NCI-H1436 (cell line): ENCODE data around the gene ANKRD17.
"Not testable (repeated sequence)": the region's sequence is repeated elsewhere in the genome, so short reads cannot be mapped to it uniquely, and the experiment has no call there.

Experiments used
- DNase-seq: peaks from one replicate; lab custom pipeline; 2025; lab: John Stamatoyannopoulos, UW

The ANKRD17 gene

GRCh38 chr4:73248416-73248815 lies 10.2 kb downstream of the ANKRD17 start:
- no peak for DNase-seq

GRCh38 chr4:73247100-73247499 lies 11.5 kb downstream of the ANKRD17 start:
- no peak for DNase-seq

DNA sequence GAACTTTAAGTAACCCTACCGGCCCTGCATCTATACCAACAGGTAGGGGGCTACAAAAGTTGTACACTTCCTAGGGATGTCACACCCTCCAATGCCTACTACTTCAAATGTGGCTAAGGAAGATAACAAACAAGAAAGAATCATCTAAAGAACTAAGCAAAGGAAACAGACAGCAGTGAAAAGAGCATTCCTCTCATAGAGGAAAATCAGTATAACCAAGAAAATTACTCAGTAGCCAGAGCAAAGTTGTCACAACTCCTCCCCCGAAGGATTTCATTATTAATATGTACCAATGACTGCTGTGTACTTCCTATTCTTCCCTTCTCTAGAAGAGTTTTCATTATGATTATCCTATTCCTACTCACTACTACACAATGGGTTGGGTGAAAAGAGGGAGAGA lies 12.6 kb downstream of the ANKRD17 start:
- no peak for DNase-seq

- no peak for DNase-seq
These were observed 13.5 kb downstream of the ANKRD17 start for GRCh38 chr4:73244945-73245601.

GRCh38 chr4:73237044-73237443 lies 21.6 kb downstream of the ANKRD17 start:
- DNase-seq, result no peak

DNA sequence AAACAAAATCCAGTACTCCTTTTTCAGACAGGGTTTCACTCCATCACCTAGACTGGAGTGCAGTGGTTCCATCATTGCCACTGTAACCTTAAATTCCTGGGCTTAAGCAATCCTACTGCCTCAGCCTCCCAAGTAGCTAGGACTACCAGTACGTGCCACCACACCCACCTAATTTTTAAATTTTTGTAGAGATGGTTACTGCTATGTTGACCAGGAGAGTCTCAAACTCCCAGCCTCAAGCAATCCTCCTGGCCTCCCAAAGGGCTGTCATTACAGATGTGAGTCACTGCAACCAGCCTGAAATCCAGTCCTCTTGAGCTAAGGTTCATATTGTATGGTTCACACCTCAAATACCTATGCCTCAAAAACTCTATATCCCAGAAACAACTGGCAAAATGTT lies 22.4 kb downstream of the ANKRD17 start:
- no peak for DNase-seq

DNA sequence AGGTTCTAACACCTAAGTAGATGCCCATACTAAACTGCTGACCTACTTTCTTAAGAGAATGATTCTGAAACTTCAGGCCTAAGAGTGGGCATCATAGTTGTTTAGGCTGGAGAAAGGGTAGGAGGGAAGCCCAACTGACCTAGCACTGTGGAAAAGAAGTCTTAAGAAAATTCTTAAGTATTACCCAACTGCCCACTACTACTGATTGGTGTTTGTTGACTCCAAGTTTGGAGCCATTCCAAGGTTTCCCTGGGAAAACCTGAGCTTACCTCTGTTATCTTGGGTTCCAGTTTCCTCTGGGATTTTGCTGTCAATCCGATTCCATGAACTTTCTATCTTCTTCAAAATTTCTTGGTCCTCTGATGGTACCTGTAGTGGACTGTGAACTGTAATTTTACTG lies 23.9 kb downstream of the ANKRD17 start:
- DNase-seq, result no peak

DNA sequence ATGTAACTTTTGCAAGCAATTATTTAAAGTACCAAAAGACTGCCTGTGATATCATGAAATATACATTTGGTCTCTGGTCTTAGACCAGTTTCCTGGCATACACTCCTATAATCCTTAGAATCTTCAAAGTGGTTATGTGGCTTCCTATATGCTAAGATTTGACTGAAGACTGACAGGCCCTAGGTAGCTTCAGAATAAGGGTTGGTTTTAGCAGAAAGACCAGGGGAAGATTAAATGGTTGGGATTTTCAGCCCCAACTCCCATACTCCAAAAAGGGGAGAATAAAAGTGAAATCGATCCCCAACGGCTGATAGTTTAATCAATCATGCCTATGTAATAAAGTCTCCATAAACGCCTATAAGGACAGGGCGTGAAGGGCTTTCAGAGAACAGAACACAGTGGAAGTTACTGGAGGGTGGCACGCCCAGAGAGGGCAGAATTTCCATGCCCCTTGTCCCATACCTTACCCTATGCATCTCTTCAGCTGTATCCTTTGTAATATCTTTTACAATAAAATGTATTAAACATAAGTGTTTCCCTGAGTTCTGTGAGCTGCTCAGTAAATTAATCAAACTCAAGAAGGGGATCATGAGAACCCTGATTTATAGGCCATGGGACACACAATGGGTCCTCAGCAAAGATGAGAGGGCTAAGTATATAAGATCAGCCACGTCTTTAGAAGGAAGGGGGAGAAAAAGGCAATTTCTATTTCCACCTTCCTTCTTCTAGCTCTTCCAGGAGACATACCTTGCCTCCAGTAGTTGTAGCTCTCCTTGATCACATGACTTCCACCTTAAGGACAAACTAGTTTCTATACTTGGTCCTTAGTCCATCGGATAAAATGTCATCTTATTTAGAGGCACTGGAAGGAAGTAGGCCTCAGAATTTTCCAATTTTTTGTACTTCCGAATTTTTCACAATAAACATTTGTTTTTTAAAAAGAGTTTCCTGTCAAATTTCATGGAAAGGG lies 26.8 kb downstream of the ANKRD17 start:
- DNase-seq, result no peak

DNA sequence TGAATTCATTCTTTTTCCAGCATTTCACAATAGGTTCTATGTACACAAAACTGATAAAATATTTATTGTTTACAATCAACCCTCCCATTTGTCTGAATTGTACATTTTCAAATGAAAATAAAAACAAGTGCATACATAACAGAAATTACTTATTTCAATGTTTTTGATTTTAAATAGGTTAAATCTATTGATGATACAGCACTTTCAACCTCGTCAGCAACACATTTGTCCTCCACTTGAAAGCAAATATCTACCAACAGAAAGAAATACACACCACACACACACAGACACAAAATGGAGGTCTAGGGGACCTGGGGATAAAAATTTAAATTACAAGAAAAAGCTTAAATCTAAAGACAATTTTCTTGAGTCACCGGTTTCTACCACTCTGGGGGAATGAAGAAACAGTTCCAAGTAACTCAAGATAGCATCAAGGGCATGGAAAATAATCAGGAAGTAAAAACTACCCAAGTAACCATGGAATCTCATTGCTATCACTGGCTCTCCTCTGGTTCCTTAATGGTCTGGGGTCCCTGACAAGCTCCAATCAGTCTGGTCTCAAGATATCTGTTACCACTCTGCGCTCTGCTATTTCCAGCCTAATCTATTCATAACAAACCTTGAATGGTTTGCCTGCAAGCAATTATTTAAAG lies 27.6 kb downstream of the ANKRD17 start:
- no peak for DNase-seq

DNA sequence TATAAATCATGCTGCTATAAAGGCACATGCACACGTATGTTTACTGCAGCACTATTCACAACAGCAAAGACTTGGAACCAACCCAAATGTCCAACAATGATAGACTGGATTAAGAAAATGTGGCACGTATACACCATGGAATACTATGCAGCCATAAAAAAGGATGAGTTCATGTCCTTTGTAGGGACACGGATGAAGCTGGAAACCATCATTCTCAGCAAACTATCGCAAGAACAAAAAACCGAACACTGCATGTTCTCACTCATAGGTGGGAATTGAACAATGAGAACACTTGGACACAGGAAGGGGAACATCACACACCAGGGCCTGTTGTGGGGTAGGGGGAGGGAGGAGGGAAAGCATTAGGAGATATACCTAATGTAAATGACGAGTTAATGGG lies 29.8 kb downstream of the ANKRD17 start:
- DNase-seq, result not testable (repeated sequence)

DNA sequence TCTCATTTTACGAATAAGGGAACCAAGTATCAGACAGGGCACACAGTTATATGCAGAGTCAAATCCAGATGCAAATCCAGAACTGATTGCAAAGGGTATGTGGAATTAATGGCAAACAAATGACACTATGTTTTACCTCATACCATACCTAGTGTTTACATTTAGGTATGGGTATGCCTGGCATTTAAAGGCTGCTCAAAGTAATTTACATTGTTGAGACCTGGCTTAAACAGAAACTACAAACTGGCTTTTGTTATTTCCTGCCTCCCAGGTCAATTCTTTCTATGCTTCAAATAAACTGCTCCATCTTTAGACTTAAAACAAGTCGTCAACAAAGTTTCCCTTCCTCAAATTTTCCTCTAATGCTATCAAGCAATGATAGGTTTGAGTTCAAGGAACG lies 33.7 kb downstream of the ANKRD17 start:
- DNase-seq, result no peak

- DNase-seq, result no peak
These were observed 35.3 kb downstream of the ANKRD17 start for GRCh38 chr4:73223258-73223650.

- DNase-seq, result peak; percentile 83
These were observed 35.9 kb downstream of the ANKRD17 start for GRCh38 chr4:73222466-73223257.

- DNase-seq, result no peak
These were observed 36.9 kb downstream of the ANKRD17 start for GRCh38 chr4:73221734-73222133.

DNA sequence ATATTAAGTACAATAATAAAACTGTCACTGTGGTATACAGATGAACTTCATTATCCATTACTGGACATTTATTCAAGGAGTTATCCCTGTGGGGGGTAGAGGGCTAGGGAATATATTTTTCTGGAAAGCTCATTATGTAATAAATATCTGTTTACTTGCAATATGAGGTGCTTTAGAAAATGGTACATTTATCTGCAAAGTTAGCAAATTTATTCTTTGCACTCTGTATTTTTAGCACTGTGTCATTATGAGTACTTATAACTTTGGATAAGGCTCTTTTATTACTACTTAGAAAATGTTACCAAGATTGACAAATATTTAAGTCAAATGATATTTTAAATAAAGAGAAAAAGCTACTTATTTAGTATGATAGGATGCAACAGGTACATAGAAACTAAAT lies 37.8 kb downstream of the ANKRD17 start:
- no peak for DNase-seq

DNA sequence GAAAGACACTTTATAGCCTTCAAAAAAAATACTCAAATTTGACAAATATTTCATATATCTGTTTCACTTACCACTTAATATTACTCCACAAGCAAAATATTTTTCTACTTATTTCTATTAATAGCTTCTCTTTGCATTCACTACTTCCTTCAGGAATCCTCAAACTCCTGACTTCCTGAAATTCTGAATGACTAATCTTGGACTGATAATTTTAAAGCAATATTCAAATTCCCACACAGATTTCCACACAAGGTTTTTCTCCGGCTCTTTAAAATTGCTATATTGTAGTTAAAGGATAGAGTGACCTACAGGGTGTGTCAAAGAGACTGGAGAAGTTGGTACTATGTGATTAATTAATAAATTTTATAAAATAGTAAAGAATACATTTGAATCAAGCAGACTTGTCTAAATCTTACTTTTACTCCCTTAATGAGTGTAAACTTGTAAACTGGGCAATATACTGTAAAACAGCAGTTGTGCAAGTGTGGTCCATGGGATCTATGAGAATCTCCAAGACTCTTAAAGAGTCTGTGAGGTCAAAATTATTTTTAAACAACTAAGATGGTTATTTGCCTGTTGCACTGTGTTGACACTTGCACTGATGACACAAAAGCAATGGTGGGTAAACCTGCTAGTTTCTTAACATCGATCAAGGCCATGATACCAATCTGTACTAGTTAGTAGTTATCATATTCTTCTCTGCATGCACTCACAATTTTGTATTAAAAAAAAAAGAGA lies 44.5 kb downstream of the ANKRD17 start:
- DNase-seq, result no peak

DNA sequence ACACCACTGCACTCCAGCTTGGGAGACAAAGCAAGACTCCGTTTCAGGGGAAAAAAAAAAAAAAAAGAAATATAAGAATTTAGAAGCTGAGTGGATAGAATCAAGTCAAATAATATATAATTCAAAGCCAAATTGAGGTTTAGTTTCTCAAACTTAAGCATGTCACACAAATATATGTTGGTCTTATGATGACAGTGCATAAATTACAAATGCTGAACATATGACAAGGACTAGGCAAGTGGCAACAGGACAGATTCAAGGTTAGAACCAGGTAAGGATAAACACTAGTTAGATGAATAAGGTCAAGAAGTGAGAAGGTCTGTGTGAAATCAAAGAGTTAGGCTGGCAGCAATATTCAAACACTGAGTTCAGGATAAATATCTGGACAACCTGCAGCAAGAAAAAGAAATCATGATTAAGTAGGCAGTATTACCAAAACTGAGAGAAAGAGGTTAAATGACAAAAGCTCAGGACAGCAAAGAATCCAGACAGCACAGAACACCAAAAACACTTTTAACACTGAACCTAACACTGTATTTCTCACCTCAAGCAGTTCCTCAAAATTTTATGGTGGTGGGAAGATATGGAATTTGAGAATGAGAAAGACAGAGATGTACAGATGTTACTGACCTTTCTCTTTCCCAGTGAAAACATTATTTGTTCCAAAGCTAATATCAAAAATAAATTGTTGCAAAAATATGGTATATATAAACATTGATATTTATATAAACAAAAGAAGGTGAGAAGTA lies 45.4 kb downstream of the ANKRD17 start:
- DNase-seq, result no peak

GRCh38 chr4:73211968-73212367 lies 46.6 kb downstream of the ANKRD17 start:
- DNase-seq, result no peak

GRCh38 chr4:73208376-73208775 lies 50.2 kb downstream of the ANKRD17 start:
- no peak for DNase-seq

DNA sequence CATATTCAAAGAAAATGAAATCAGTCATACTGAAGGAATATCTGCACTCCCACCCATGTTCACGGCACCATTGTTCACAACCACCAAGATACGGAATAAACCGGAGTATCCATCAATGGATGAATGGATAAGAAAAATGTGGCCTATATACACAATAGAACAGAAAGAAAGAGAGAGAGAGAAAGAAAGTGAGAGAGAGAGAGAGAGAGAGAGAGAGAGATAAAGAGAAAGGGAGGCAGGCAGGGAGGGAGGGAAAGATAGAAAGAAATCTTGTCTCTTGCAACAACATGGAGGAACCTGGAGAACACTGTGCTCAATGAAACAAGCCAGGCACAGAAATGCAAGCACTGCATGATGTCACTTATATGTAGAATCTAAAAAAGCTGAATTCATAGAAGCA lies 52.4 kb downstream of the ANKRD17 start:
- DNase-seq, result no peak

GRCh38 chr4:73205482-73205881 lies 53.1 kb downstream of the ANKRD17 start:
- DNase-seq, result no peak
